ENCODE data around the gene LCE3B.

LCE3B gene

DNA sequence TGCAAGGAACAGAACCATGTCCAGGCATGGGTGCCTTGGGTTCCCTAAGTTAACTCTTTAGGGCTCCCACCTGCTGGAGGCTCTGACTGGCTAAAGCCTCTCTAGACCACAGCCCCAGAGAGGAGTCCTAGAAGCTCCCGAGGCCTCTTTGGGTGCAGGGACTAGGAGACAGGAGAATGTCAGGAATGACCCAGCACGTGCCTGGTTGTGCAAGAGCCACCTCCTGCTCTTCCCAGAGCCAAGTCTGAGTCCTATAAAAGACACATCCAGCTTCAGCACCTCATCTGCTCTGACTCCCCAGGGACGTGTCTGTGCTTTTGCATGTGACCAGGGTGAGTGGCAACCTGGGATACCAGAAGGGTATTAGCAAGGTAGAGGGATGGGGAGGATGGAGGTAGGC is 49.5 kb downstream of the LCE3B start, which contains the start of gene LCE2D:
Gene LCE2D, plus strand, starts transcription at position 283 of the 400 bp plus-strand sequence. CDS start 726 bp downstream, outside the sequence.
- DNase-seq = no peak
